Upper lobe of left lung (tissue), 6 donors: ENCODE data around the gene ADIPOR1. TPM values are rescaled to one million over a fixed set of nuclear protein-coding genes. Genes with fewer than 3 reads are reported as not detected.

ENCODE experiments used
- ATAC-seq, 2 donors: fragments of 200-7000 bp; cut with Tn5 transposase; one replicate each; pipeline ENCODE4 v1.9.1; 2022; ENCODE audit warnings: mild to moderate bottlenecking in 2 of 2, moderate library complexity in 2 of 2; ENCODE audit not compliant: low FRiP score in 2 of 2
- DNase-seq, 2 donors: peaks; one replicate each; pipeline ENCODE4 v3.0.0-alpha.2; 2019 to 2020
- H3K27ac ChIP-seq, 4 donors: fragments of 200-600 bp; sonication (generic); one replicate each; pipeline ENCODE4 v1.5.1; 2016 to 2019
- H3K27me3 ChIP-seq, 4 donors: fragments of 200-600 bp; sonication (generic); one replicate each; pipeline ENCODE4 v1.5.1; 2017 to 2019
- H3K36me3 ChIP-seq, 4 donors: fragments of 200-600 bp; sonication (generic); one replicate each; pipeline ENCODE4 v1.5.1; 2016 to 2019
- H3K4me1 ChIP-seq, 4 donors: fragments of 200-600 bp; sonication (generic); one replicate each; pipeline ENCODE4 v1.5.1; 2018 to 2019
- H3K4me3 ChIP-seq, 4 donors: fragments of 200-600 bp; sonication (generic); one replicate each; pipeline ENCODE4 v1.5.1; 2017 to 2019; ENCODE audit warnings: mild to moderate bottlenecking in 2 of 4, moderate library complexity in 1 of 4
- H3K9me3 ChIP-seq, 4 donors: fragments of 200-600 bp; sonication (generic); one replicate each; pipeline ENCODE4 v1.5.1; 2018 to 2019
- CTCF ChIP-seq, 6 experiments: fragments of 450-650 bp in 4 of 6; fragments of 200-600 bp in 2 of 6; sonication (generic) in 2 of 6; IDR thresholded peaks; one replicate each; pipeline ENCODE4 v1.5.1; 2016 to 2019; ENCODE audit warnings: antibody characterized with exemption in 6 of 6
- EP300 ChIP-seq, 4 donors: sonication (generic); formaldehyde crosslinking; IDR thresholded peaks; one replicate each; pipeline ENCODE4 v1.5.1; 2017; ENCODE audit warnings: antibody characterized with exemption in 4 of 4, control low read depth in 2 of 4
- POLR2A ChIP-seq, 4 donors: fragments of 450-650 bp; IDR thresholded peaks; one replicate each; pipeline ENCODE4 v1.5.1; 2016 to 2017; ENCODE audit warnings: antibody characterized with exemption in 4 of 4, mild to moderate bottlenecking in 2 of 4
- POLR2AphosphoS5 ChIP-seq, 2 donors: sonication (generic); formaldehyde crosslinking; IDR thresholded peaks; one replicate each; pipeline ENCODE4 v1.5.1; 2017; ENCODE audit warnings: antibody characterized with exemption in 2 of 2
- WGBS, 2 donors: methylation state at CpG; one replicate each; pipeline ENCODE4 v1.1.5; 2017 to 2018; 5-methylcytosine and 5-hydroxymethylcytosine counted together
- total RNA-seq, 6 donors: library from RNA; depleted of rRNA in 4 of 6; stranded (reverse); fragments of >200 nt in 4 of 6; gene quantifications; one replicate each; pipeline versions ENCODE4 v1.1.0 to v1.2.1, GENCODE V29; 2016 to 2021
- donor health status: DM: no; HTN: no; CAD: no; lungs with moderate emphysema.
- donor health status: DM: no; HTN: yes; CAD: no; lungs with severe emphysema.

Gene ADIPOR1
- total RNA-seq, 6 donors from 2014 or later, result 57.6 to 157 (median 125) TPM

DNA sequence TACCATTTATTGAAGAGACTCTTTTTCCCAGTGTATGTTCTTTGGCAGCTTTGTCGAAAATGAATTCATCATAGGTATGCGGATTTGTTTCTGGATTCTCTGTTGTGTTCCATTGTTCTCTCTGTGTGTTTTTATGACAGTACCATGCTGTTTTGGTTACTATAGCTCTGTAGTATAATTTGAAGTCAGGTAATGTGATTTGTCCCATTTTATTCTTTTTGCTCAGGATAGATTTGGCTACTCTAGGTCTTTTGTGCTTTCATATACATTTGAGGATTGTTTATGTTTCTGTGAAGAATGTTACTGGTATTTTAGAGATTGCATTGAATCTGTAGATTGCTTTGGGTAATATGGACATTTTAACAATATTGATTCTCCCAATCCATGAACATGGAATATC lies 25.6 kb downstream of the ADIPOR1 start:
- Histone ChIP-seq H3K9me3 (no peaks in the 10 kb centered on the region), H3K4me3 (no peak overlapping the region), H3K4me1 (peaks cover 0 to 4% (median 0%) of the 10 kb centered on the region in 4 donors), H3K27ac (no peak overlapping the region), H3K27me3 (no peaks in the 10 kb centered on the region), H3K36me3 (no peaks in the 10 kb centered on the region)
- TF ChIP-seq CTCF (IDR thresholded peaks at IDR 0.05) (no peak), POLR2AphosphoS5 (IDR thresholded peaks at IDR 0.05) (no peak), EP300 (IDR thresholded peaks at IDR 0.05) (no peak), POLR2A (IDR thresholded peaks at IDR 0.05) (no peak)
- no peak for DNase-seq
- no peak for ATAC-seq
- 92 to 93% methylated on average over 2 of the region's 2 CpGs for WGBS, 2 donors

DNA sequence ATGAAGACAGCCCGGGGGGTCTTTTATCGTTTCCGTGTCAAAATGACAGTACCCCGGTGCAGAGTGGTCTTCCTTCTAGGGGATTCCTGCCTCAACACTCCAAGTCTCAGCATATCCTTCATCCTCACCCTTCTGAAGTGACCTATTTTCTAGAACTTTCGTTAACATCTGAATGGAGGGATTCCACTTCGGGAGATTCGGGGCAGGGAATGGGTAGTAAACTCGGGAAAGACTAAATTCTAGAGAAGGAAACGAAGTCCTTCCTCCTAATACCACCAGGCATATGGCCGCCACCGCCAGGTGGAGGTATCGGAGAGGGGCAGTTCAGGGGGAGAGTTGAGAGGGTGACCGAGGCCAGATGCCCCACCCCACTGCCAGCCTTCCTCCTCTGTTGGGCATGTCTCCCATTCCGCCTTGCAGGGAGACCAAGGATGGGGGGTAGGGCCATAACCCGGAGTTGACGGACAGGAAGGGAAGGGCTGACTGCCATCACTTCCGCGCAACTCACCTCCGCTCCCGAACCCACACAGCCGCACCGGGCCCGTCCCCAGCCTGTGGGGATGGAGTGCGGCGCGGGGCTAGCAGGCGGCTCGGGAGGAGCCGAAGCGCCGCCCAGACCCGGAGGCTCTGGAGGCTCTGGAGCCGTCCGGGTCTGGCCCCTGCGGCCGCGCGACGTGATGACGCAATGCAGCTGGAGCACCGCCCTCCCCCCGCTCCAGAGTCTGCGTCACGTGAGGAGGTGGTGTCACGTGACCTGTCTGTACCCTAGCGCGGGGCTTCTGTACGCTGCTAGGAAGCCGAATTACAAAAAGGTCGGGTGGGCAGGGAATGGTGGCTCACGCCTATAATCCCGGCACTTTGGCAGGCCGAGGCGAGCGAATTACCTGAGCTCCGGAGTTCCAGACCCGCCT lies 31.3 kb downstream of the ADIPOR1 start, which contains the start of gene KLHL12:
Gene KLHL12 (minus strand): TSS at position 654 of the 911 bp plus-strand sequence. CDS start 2,072 bp downstream, outside the sequence.
- no peaks in the 10 kb centered on the region for H3K27me3 ChIP-seq
- 1 to 2% methylated on average over 20 to 51 of the region's 57 CpGs for WGBS, 2 donors
- ATAC-seq, result peak; percentile 99
- peak within 1 kb of the TSS; percentile 58 to 88 (median 80) for H3K4me3 ChIP-seq
- H3K27ac ChIP-seq, result peak within 1 kb of the TSS; percentile 91 to 99 (median 96)
- peak; percentile 42 to 86 (median 78) for TF ChIP-seq CTCF (IDR thresholded peaks at IDR 0.05)
- TF ChIP-seq POLR2AphosphoS5 (IDR thresholded peaks at IDR 0.05), result peak; percentile 93 to 95
- peak in 3 of 4 donors; percentile 84 to 97 (median 87) for TF ChIP-seq POLR2A (IDR thresholded peaks at IDR 0.05)
- peak in 1 of 4 donors; percentile 76 for TF ChIP-seq EP300 (IDR thresholded peaks at IDR 0.05)
- no peaks in the 10 kb centered on the region for H3K9me3 ChIP-seq
- H3K4me1 ChIP-seq, result peaks cover 10 to 20% (median 18%) of the 10 kb centered on the region in 4 donors
- DNase-seq, result peak; percentile 96 to 99
- H3K36me3 ChIP-seq, result peaks cover 0 to 12% (median 0%) of the 10 kb centered on the region in 4 donors

DNA sequence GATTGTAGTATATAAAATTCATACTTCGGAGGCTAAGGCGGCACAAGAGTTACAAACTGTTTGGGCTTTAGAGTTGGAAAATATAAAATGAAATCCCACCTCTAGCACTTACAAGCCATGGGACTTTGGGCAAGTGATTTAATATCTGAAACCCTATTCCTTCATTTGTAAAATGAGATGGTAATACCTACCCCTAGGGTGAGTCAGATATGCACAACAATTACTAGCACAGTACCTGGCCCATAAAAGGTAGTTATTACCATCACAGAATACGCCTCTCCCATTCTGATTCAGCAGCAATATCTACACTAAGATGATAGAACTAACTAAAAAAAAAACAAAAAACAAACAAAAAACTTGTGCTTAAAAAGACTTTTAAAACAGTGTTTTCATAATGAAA lies 34.6 kb downstream of the ADIPOR1 start:
- Histone ChIP-seq H3K27me3 (no peaks in the 10 kb centered on the region), H3K27ac (no peak overlapping the region), H3K9me3 (no peaks in the 10 kb centered on the region), H3K4me1 (peaks cover 10 to 20% (median 18%) of the 10 kb centered on the region in 4 donors), H3K4me3 (no peak overlapping the region), H3K36me3 (peaks cover 3 to 29% (median 10%) of the 10 kb centered on the region in 4 donors)
- no peak for TF ChIP-seq CTCF (IDR thresholded peaks at IDR 0.05)
- TF ChIP-seq EP300 (IDR thresholded peaks at IDR 0.05), result no peak
- TF ChIP-seq POLR2A (IDR thresholded peaks at IDR 0.05), result no peak
- no peak for TF ChIP-seq POLR2AphosphoS5 (IDR thresholded peaks at IDR 0.05)
- DNase-seq (no peak), ATAC-seq (no peak)
- WGBS, 2 donors, result 91 to 94% methylated on average over 3 of the region's 3 CpGs

- Histone ChIP-seq H3K4me3 (no peak overlapping the region), H3K9me3 (no peaks in the 10 kb centered on the region), H3K4me1 (peaks cover 4 to 9% (median 7%) of the 10 kb centered on the region in 4 donors), H3K27me3 (no peaks in the 10 kb centered on the region), H3K36me3 (peaks cover 8 to 68% (median 45%) of the 10 kb centered on the region in 4 donors), H3K27ac (no peak overlapping the region)
- ATAC-seq (no peak), DNase-seq (no peak)
- TF ChIP-seq POLR2A (IDR thresholded peaks at IDR 0.05) (no peak), POLR2AphosphoS5 (IDR thresholded peaks at IDR 0.05) (no peak), EP300 (IDR thresholded peaks at IDR 0.05) (no peak), CTCF (IDR thresholded peaks at IDR 0.05) (no peak)
Measured at GRCh38 chr1:202919615-202920014, 38.5 kb downstream of the ADIPOR1 start.
